Inflammatory macrophage treated with lipopolysaccharide for 4 hours (primary cell): Measurements from ENCODE around the gene ECD.
"Not testable (repeated sequence)": the region's sequence is repeated elsewhere in the genome, so short reads cannot be mapped to it uniquely, and the experiment has no call there.

ENCODE experiments used
- DNase-seq: peaks from one replicate; pipeline ENCODE4 v3.0.0-alpha.2; 2020

The ECD gene

DNA sequence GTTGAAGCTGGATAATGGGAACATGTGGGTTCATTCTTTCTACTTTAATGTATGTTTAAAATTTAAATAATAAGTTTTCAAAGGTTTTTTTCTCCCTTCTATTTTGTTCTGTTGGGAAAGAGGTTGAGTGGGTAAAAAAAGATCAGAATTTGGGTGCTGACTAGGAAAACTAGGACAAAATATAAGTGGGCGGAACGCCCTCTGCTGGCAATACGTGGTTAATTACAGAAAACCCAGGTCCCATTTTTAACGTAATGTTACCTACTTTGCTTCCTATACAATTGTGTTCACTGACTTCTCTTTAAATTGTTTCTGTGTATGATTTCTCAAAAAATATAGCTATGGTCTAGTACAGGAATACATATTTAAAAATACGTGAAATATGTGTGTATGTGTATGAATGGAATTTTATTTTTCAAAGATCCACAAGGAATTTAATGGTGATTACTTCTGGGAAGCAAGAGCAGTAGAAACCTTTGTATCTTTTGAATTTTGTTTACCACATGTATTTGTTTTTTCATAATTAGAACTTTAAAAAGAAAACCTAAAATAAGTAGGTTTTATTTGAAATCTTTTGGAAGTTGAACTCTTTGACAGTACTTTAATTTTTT, 8.7 kb downstream of the ECD start:
- peak; percentile 55 for DNase-seq

- no peak for DNase-seq
Observed at GRCh38 chr10:73156054-73156453, 11.8 kb downstream of the ECD start.

- DNase-seq = no peak
Observed at GRCh38 chr10:73152009-73152408, 15.8 kb downstream of the ECD start.

GRCh38 chr10:73150633-73151413, 17.0 kb downstream of the ECD start:
- not testable (repeated sequence) for DNase-seq

GRCh38 chr10:73141603-73142002, 26.2 kb downstream of the ECD start:
- DNase-seq = no peak

- no peak for DNase-seq
Observed at GRCh38 chr10:73139251-73139650, 28.6 kb downstream of the ECD start.

DNA sequence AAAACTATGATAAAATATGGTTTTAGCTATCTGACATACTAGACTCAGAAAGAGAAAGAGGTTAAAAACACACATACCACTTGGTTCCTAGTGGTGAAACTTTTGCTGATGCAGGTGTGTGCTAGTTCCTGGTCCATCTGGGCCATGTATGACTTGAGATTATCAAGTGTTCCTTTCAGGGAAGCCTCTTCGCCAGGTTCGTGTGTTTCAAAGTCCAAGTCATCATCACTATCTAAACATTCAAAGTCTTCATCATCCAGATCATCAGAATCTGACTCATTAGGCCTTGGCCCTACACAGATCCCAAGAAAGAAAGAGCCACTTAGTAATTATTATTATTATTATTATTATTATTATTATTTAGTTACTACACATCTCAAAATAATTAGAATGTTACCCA, 31.2 kb downstream of the ECD start:
- DNase-seq = no peak

- DNase-seq = no peak
Observed at GRCh38 chr10:73134727-73135126, 33.1 kb downstream of the ECD start.

- no peak for DNase-seq
Observed at GRCh38 chr10:73131913-73132686, 35.7 kb downstream of the ECD start.

DNA sequence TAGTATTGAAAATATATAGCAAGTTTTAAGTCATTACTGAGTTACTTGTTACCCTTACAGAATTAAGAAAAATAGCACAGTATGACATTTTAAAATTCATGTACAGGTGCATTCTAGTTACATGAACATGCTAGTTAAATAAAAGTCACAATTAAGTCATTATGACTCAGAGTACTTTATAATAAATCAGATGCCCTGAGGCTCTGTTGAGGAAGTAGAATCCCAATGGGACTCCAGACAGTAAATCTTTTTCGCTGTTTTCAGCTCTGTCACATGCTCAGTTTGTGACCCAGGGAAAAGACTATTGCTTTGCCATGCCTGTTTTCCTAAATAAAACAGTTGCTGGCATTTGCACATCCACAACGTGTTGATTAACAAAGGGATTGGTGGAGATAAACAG, 36.5 kb downstream of the ECD start:
- DNase-seq = no peak

DNA sequence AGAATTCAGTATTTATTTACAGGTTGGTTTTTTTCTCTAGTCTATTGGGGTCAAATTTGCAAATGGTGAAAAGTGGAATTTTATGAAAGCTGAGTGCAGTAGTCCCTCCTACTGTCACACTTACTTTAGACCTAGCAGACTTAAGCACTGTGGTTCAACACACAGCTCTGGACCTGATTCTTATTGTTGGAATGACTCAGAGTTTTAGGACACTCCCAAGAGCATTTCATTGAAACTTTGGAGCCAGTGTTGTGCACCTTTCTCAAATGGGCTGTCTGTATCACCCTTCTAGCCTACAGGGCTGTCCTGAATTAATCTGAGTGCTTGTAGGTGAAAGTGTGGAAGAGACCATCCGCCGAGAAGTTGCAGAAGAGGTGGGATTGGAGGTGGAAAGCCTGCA, 41.5 kb downstream of the ECD start:
- DNase-seq = no peak

GRCh38 chr10:73119952-73120351, 47.9 kb downstream of the ECD start:
- DNase-seq = no peak

DNA sequence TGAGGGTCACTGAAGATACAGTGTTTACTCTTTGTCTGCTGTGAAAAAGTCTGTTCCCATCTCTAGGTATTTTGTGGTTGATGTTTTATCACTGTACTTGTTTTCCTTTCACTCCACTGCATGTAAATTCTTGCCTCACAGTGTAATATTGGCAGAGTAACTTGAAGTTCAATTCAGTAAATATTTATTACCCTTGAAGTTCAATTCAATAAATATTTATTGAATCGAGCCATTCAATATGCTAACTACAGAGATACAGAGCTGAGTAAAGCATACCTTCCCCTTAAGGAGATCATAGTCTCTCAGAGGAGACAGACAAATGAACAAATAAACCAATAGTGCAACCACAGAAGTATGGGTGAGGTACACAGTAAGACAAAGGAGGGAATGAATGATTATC, 48.4 kb downstream of the ECD start:
- no peak for DNase-seq

DNA sequence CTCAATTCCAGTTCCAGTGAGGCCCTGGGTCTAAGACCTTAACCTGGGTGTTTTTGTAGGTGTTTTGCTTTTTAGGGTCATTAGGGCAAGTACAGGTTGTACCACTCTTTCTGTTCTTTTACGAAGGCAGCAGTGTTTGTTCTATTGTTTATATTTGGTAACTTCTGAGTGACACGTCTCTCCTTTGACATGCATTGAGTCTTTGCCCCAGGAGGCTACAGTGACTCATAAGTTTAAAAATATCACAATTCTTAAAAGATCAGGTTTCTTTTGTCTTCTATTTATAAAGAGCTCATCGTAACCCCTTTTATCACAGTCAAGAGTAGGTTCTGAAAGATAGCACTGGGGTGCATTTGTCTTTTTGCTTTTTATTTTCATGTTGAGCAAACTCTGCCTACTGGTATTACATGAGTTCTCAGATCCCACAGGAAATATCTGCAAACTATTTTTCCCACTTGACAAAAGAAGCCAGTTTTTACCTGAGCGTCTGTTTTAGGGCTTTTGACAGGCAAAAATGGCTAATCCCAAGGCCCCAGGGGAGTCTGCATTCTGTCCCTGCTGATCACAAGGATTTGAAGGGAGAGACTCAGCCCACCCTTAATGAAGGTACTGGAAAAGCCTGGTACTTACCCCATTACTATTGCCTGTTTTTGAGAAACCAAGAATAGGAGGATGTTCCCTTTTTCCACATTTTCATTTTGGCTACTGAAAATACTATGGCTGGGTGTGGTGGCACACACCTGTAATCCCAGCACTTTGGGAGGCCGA, 49.6 kb downstream of the ECD start:
- peak; percentile 4 for DNase-seq

GRCh38 chr10:73116017-73116416, 51.8 kb downstream of the ECD start:
- DNase-seq = no peak

DNA sequence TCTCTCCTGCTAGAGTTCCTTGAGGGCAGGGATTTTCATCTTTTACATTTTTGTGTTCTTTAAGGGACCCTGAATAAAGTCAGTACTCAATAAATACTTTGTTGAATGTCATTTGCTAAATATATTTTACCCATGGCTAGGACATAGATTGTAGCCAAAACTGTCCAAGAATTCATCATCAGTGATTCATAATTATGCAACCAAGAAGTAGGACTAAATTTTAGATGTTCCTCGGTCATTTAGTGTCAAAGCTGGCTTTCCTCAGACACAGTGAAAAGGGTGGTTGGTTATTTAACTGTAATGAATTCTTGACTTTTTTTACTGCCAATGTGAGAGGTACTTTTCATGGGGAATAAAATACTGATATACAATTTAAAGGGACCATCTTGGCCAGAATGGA, 54.3 kb downstream of the ECD start:
- DNase-seq = peak; percentile 43

DNA sequence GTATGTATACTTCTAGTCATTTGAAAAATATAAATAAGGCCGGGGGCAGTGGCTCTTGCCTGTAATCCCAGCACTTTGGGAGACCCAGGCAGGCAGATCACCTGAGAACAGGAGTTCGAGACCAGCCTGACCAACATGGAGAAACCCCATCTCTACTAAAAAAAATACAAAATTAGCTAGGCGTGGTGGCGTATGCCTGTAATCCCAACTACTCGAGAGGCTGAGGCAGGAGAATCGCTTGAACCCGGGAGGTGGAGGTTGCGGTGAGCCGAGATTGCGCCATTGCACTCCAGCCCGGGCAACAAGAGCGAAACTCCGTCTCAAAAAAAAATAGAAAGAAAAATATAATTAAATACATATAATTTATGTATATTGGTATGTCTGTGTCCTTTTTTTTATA, 55.8 kb downstream of the ECD start:
- DNase-seq = not testable (repeated sequence)

GRCh38 chr10:73110345-73110849, 57.4 kb downstream of the ECD start, which contains the start of gene NUDT13:
TSS of gene NUDT13 (plus strand) at chr10:73110455. CDS start at chr10:73114366, 3,911 bp downstream.
- DNase-seq = peak; percentile 90

DNA sequence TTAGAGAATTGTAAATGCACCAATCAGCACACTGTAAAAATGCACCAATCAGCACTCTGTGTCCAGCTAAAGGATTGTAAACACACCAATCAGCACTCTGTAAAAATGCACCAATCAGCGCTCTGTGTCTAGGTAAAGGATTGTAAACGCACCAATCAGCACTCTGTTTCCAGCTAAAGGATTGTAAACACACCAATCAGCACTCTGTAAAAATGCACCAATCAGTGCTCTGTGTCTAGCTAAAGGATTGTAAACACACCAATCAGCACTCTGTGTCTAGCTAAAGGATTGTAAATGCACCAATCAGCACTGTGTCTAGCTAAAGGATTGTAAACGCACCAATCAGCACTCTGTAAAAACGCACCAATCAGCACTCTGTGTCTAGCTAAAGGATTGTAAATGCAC, 58.6 kb downstream of the ECD start:
- DNase-seq = not testable (repeated sequence)

- DNase-seq = no peak
Observed at GRCh38 chr10:73106301-73106700, 61.5 kb downstream of the ECD start.

DNA sequence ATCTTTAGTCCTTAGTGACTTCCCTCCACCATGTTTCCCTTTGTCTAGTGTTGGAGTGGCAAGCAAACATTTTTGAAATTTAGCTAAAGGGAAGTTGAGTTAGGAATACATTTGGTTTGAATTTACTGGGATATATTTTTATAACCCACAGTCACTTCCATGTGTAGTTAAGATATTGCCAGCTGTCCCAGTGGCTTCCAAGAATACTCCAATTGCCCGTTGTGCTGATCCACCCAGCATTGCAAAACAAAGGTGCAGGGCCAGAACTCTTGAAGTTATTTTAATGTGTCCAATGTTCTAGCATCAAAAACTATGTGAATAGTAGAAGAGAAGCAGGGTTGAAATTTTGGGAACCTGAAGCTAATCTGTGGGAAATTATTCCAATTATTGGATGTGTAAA, 68.7 kb downstream of the ECD start:
- no peak for DNase-seq

DNA sequence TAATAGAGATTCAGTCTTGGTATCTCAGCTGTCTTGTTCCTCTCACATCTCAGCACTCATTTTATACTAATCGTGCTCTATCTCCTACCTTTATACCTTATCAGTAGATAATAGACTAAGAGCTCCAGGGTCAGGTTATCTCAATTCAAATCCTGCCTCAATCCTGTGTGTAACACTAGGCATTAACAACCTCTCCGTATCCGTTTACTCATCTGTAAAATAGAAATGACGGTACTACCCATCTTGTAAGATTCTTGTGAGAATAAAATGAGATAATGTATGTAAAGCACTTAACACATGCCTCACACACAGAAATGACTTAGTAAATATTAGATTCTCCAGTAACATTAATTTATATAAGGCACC, 70.5 kb downstream of the ECD start:
- DNase-seq = no peak
